MM.1S (cell line): Measurements from ENCODE around the gene YDJC.

Source experiments
- DNase-seq: peaks from one replicate; pipeline ENCODE4 v3.0.0-alpha.2; 2015
- H2AFZ ChIP-seq: fragments of 300-600 bp; sonication (generic); 2 replicates; pipeline ENCODE4 v1.6.0; 2016; ENCODE audit warnings: antibody characterized with exemption, low read length
- H3F3A ChIP-seq: fragments of 300-600 bp; sonication (generic); 2 replicates; pipeline ENCODE4 v1.6.1; 2016; ENCODE audit warnings: mild to moderate bottlenecking, antibody characterized with exemption, low read length, moderate library complexity, mixed read lengths; ENCODE audit not compliant: insufficient read depth
- H3K27ac ChIP-seq: fragments of 300-600 bp; sonication (generic); 2 replicates; pipeline ENCODE4 v1.5.1; 2016; ENCODE audit warnings: mild to moderate bottlenecking, low read length
- H3K27me3 ChIP-seq: fragments of 300-600 bp; sonication (generic); replicated peaks from 2 replicates; pipeline ENCODE4 v1.6.0; 2016; ENCODE audit warnings: low read length; ENCODE audit not compliant: insufficient read depth
- H3K36me3 ChIP-seq: fragments of 300-600 bp; sonication (generic); replicated peaks from 2 replicates; pipeline ENCODE4 v1.6.1; 2016; ENCODE audit warnings: mild to moderate bottlenecking, low read length, mixed read lengths; ENCODE audit not compliant: insufficient read depth
- H3K4me1 ChIP-seq: fragments of 300-600 bp; sonication (generic); 2 replicates; pipeline ENCODE4 v1.6.1; 2016; ENCODE audit warnings: low read length, mixed read lengths
- H3K4me2 ChIP-seq: fragments of 300-600 bp; sonication (generic); 2 replicates; pipeline ENCODE4 v1.6.0; 2016; ENCODE audit warnings: low read depth, low read length
- H3K4me3 ChIP-seq: fragments of 300-600 bp; sonication (generic); 2 replicates; pipeline ENCODE4 v1.5.1; 2016; ENCODE audit warnings: low read length, mixed read lengths
- H3K79me2 ChIP-seq: fragments of 300-600 bp; sonication (generic); 2 replicates; pipeline ENCODE4 v1.6.1; 2016; ENCODE audit warnings: mixed run types, low read length, mixed read lengths
- H3K9ac ChIP-seq: fragments of 300-600 bp; sonication (generic); 2 replicates; pipeline ENCODE4 v1.6.1; 2016; ENCODE audit warnings: low read length, mixed read lengths
- H3K9me2 ChIP-seq: fragments of 300-600 bp; sonication (generic); replicated peaks from 2 replicates; pipeline ENCODE4 v1.6.1; 2016; ENCODE audit warnings: mild to moderate bottlenecking, low read length, mixed read lengths; ENCODE audit not compliant: insufficient read depth
- H3K9me3 ChIP-seq: fragments of 300-600 bp; sonication (generic); replicated peaks from 2 replicates; pipeline ENCODE4 v1.6.1; 2016; ENCODE audit warnings: mild to moderate bottlenecking, low read length, mixed read lengths; ENCODE audit not compliant: insufficient read depth
- H4K20me1 ChIP-seq: fragments of 300-600 bp; sonication (generic); 2 replicates; pipeline ENCODE4 v1.6.1; 2016; ENCODE audit warnings: mild to moderate bottlenecking, low read length, moderate library complexity, mixed read lengths; ENCODE audit not compliant: insufficient read depth
- CTCF ChIP-seq: fragments of 300-600 bp; sonication (generic); IDR thresholded peaks from 2 replicates; pipeline ENCODE4 v1.5.1; 2016; ENCODE audit warnings: antibody characterized with exemption, low read length, mixed read lengths
- EZH2 ChIP-seq: fragments of 300-600 bp; sonication (generic); optimal IDR thresholded peaks from 2 replicates; pipeline ENCODE3; 2017; ENCODE audit warnings: low read depth, mild to moderate bottlenecking, antibody characterized with exemption, low read length, mixed read lengths
- EZH2phosphoT487 ChIP-seq: fragments of 300-600 bp; sonication (generic); IDR thresholded peaks from 2 replicates; pipeline ENCODE4 v1.6.1; 2018; ENCODE audit warnings: antibody characterized with exemption, low read length

Gene YDJC

GRCh38 chr22:21623648-21623970 is 6.2 kb downstream of the YDJC start:
- no peak for DNase-seq
- Histone ChIP-seq H3K36me3 (peaks cover 7% of the 10 kb centered on the region), H3F3A (peaks cover 32% of the 10 kb centered on the region), H3K9ac (no peak overlapping the region), H3K9me2 (no peaks in the 10 kb centered on the region), H3K27ac (no peak overlapping the region), H3K79me2 (peaks cover 91% of the 10 kb centered on the region), H3K4me3 (no peak overlapping the region), H3K27me3 (no peaks in the 10 kb centered on the region), H3K4me2 (no peak overlapping the region), H3K9me3 (no peaks in the 10 kb centered on the region), H4K20me1 (0 out of 2 replicates have a peak, but pooled peaks cover 10% of the 10 kb centered on the region), H3K4me1 (no peaks in the 10 kb centered on the region), H2AFZ (no peak overlapping the region)
- TF ChIP-seq EZH2 = no peak
- no peak for TF ChIP-seq CTCF
- TF ChIP-seq EZH2phosphoT487 = no peak

GRCh38 chr22:21622919-21623647 is 6.7 kb downstream of the YDJC start:
- H3K27me3 ChIP-seq = no peaks in the 10 kb centered on the region
- peaks cover 90% of the 10 kb centered on the region for H3K79me2 ChIP-seq
- no peak for TF ChIP-seq CTCF
- no peak for TF ChIP-seq EZH2phosphoT487
- no peak for TF ChIP-seq EZH2
- no peak overlapping the region for H3K4me3 ChIP-seq
- H3K4me1 ChIP-seq = no peaks in the 10 kb centered on the region
- H3K9me2 ChIP-seq = no peaks in the 10 kb centered on the region
- H3K27ac ChIP-seq = no peak overlapping the region
- 0 out of 2 replicates have a peak, but pooled peaks cover 2% of the 10 kb centered on the region for H3K36me3 ChIP-seq
- DNase-seq = no peak
- H3K4me2 ChIP-seq = no peak overlapping the region
- H3F3A ChIP-seq = peaks cover 32% of the 10 kb centered on the region
- no peaks in the 10 kb centered on the region for H3K9me3 ChIP-seq
- H3K9ac ChIP-seq = no peak overlapping the region
- no peak overlapping the region for H2AFZ ChIP-seq
- 0 out of 2 replicates have a peak, but pooled peaks cover 10% of the 10 kb centered on the region for H4K20me1 ChIP-seq

- no peak for TF ChIP-seq EZH2phosphoT487
- TF ChIP-seq EZH2 = no peak
- TF ChIP-seq CTCF = no peak
- no peaks in the 10 kb centered on the region for H3K9me3 ChIP-seq
- H2AFZ ChIP-seq = no peak overlapping the region
- H3K27me3 ChIP-seq = no peaks in the 10 kb centered on the region
- 0 out of 2 replicates have a peak, but pooled peaks cover 10% of the 10 kb centered on the region for H4K20me1 ChIP-seq
- peaks cover 90% of the 10 kb centered on the region for H3K79me2 ChIP-seq
- H3F3A ChIP-seq = peaks cover 27% of the 10 kb centered on the region
- no peaks in the 10 kb centered on the region for H3K36me3 ChIP-seq
- H3K4me1 ChIP-seq = no peaks in the 10 kb centered on the region
- no peak overlapping the region for H3K27ac ChIP-seq
- no peaks in the 10 kb centered on the region for H3K9me2 ChIP-seq
- DNase-seq = no peak
- no peak overlapping the region for H3K4me3 ChIP-seq
- no peak overlapping the region for H3K9ac ChIP-seq
- no peak overlapping the region for H3K4me2 ChIP-seq
Measured at GRCh38 chr22:21622011-21622918, 7.6 kb downstream of the YDJC start.
